ENCODE results near the gene CTDSPL2.

CTDSPL2 gene

GRCh38 chr15:44426975-44427755 lies at the start of gene CTDSPL2:
TSS of gene CTDSPL2 (plus strand) at chr15:44427629. CDS start at chr15:44459015, 31,386 bp downstream.
- Mint-ChIP-seq H3K9me3 (no peaks in the 10 kb centered on the region), H3K27ac (peak within 1 kb of the TSS; percentile 98), H3K27me3 (no peaks in the 10 kb centered on the region), H3K4me1 (ENCODE audit: low read depth) (peaks cover 48% of the 10 kb centered on the region), H3K36me3 (ENCODE audit: low read depth) (peaks cover 20% of the 10 kb centered on the region), H3K4me3 (peak within 1 kb of the TSS; percentile 94)

GRCh38 chr15:44381236-44381635 lies 46.2 kb upstream of the CTDSPL2 start:
- H3K4me1 Mint-ChIP-seq (ENCODE audit: low read depth), result peaks cover 9% of the 10 kb centered on the region
- no peaks in the 10 kb centered on the region for H3K27me3 Mint-ChIP-seq
- no peak overlapping the region for H3K27ac Mint-ChIP-seq
- peaks cover 35% of the 10 kb centered on the region for H3K36me3 Mint-ChIP-seq (ENCODE audit: low read depth)
- no peaks in the 10 kb centered on the region for H3K9me3 Mint-ChIP-seq
- no peak overlapping the region for H3K4me3 Mint-ChIP-seq

- no peaks in the 10 kb centered on the region for H3K27me3 Mint-ChIP-seq
- no peaks in the 10 kb centered on the region for H3K9me3 Mint-ChIP-seq
- peak overlapping the region; percentile 63 for H3K27ac Mint-ChIP-seq
Observed at GRCh38 chr15:44385344-44385942, 42.0 kb upstream of the CTDSPL2 start.

GRCh38 chr15:44394062-44394461 lies 33.4 kb upstream of the CTDSPL2 start:
- no peaks in the 10 kb centered on the region for H3K9me3 Mint-ChIP-seq
- peaks cover 3% of the 10 kb centered on the region for H3K4me1 Mint-ChIP-seq (ENCODE audit: low read depth)
- H3K36me3 Mint-ChIP-seq (ENCODE audit: low read depth), result peaks cover 4% of the 10 kb centered on the region
- no peaks in the 10 kb centered on the region for H3K27me3 Mint-ChIP-seq
- no peak overlapping the region for H3K4me3 Mint-ChIP-seq
- no peak overlapping the region for H3K27ac Mint-ChIP-seq

More at GRCh38 chr15:44385344-44385942, 42.0 kb upstream of the CTDSPL2 start:
- peaks cover 9% of the 10 kb centered on the region for H3K4me1 Mint-ChIP-seq (ENCODE audit: low read depth)
- H3K4me3 Mint-ChIP-seq, result no peak overlapping the region
- H3K36me3 Mint-ChIP-seq (ENCODE audit: low read depth), result peaks cover 27% of the 10 kb centered on the region

- H3K27me3 Mint-ChIP-seq, result no peaks in the 10 kb centered on the region
- H3K36me3 Mint-ChIP-seq (ENCODE audit: low read depth), result peaks cover 4% of the 10 kb centered on the region
- H3K9me3 Mint-ChIP-seq, result no peaks in the 10 kb centered on the region
- H3K4me3 Mint-ChIP-seq, result no peak overlapping the region
- H3K4me1 Mint-ChIP-seq (ENCODE audit: low read depth), result peaks cover 3% of the 10 kb centered on the region
- no peak overlapping the region for H3K27ac Mint-ChIP-seq
Observed at GRCh38 chr15:44394562-44394961, 32.9 kb upstream of the CTDSPL2 start.

- no peak overlapping the region for H3K27ac Mint-ChIP-seq
- H3K36me3 Mint-ChIP-seq (ENCODE audit: low read depth), result peaks cover 7% of the 10 kb centered on the region
- peaks cover 3% of the 10 kb centered on the region for H3K4me1 Mint-ChIP-seq (ENCODE audit: low read depth)
- no peaks in the 10 kb centered on the region for H3K9me3 Mint-ChIP-seq
- no peak overlapping the region for H3K4me3 Mint-ChIP-seq
- H3K27me3 Mint-ChIP-seq, result no peaks in the 10 kb centered on the region
Observed at GRCh38 chr15:44397869-44398268, 29.6 kb upstream of the CTDSPL2 start.

- Mint-ChIP-seq H3K36me3 (ENCODE audit: low read depth) (peaks cover 21% of the 10 kb centered on the region), H3K27me3 (no peaks in the 10 kb centered on the region), H3K9me3 (no peaks in the 10 kb centered on the region), H3K4me3 (no peak overlapping the region), H3K4me1 (ENCODE audit: low read depth) (no peaks in the 10 kb centered on the region), H3K27ac (no peak overlapping the region)
Observed at GRCh38 chr15:44414001-44414400, 13.4 kb upstream of the CTDSPL2 start.

GRCh38 chr15:44427756-44428724 lies 611 bp downstream of the CTDSPL2 start:
- Mint-ChIP-seq H3K27ac (peak overlapping the region; percentile 98), H3K4me1 (ENCODE audit: low read depth) (peaks cover 48% of the 10 kb centered on the region), H3K9me3 (no peaks in the 10 kb centered on the region), H3K27me3 (no peaks in the 10 kb centered on the region), H3K4me3 (peak overlapping the region; percentile 94), H3K36me3 (ENCODE audit: low read depth) (peaks cover 25% of the 10 kb centered on the region)

- no peak overlapping the region for H3K4me3 Mint-ChIP-seq
Observed at GRCh38 chr15:44435893-44436667, 8.7 kb downstream of the CTDSPL2 start.

GRCh38 chr15:44438402-44438801 lies 11.0 kb downstream of the CTDSPL2 start:
- no peaks in the 10 kb centered on the region for H3K27me3 Mint-ChIP-seq
- H3K9me3 Mint-ChIP-seq, result no peaks in the 10 kb centered on the region
- peak overlapping the region; percentile 26 for H3K27ac Mint-ChIP-seq
- H3K4me3 Mint-ChIP-seq, result no peak overlapping the region
- peaks cover 58% of the 10 kb centered on the region for H3K36me3 Mint-ChIP-seq (ENCODE audit: low read depth)
- H3K4me1 Mint-ChIP-seq (ENCODE audit: low read depth), result peaks cover 61% of the 10 kb centered on the region

More at GRCh38 chr15:44435893-44436667, 8.7 kb downstream of the CTDSPL2 start:
- Mint-ChIP-seq H3K4me1 (ENCODE audit: low read depth) (peaks cover 60% of the 10 kb centered on the region), H3K36me3 (ENCODE audit: low read depth) (peaks cover 58% of the 10 kb centered on the region), H3K27ac (peak overlapping the region; percentile 72), H3K9me3 (no peaks in the 10 kb centered on the region), H3K27me3 (no peaks in the 10 kb centered on the region)

GRCh38 chr15:44441095-44441501 lies 13.7 kb downstream of the CTDSPL2 start:
- Mint-ChIP-seq H3K4me1 (ENCODE audit: low read depth) (peaks cover 52% of the 10 kb centered on the region), H3K36me3 (ENCODE audit: low read depth) (peaks cover 59% of the 10 kb centered on the region), H3K9me3 (no peaks in the 10 kb centered on the region), H3K27me3 (no peaks in the 10 kb centered on the region), H3K27ac (no peak overlapping the region), H3K4me3 (no peak overlapping the region)

GRCh38 chr15:44443515-44443914 lies 16.1 kb downstream of the CTDSPL2 start:
- no peak overlapping the region for H3K4me3 Mint-ChIP-seq
- H3K27ac Mint-ChIP-seq, result no peak overlapping the region
- H3K4me1 Mint-ChIP-seq (ENCODE audit: low read depth), result peaks cover 46% of the 10 kb centered on the region
- peaks cover 62% of the 10 kb centered on the region for H3K36me3 Mint-ChIP-seq (ENCODE audit: low read depth)
- no peaks in the 10 kb centered on the region for H3K27me3 Mint-ChIP-seq
- H3K9me3 Mint-ChIP-seq, result no peaks in the 10 kb centered on the region

GRCh38 chr15:44447772-44448376 lies 20.4 kb downstream of the CTDSPL2 start:
- H3K4me3 Mint-ChIP-seq, result no peak overlapping the region
- no peak overlapping the region for H3K27ac Mint-ChIP-seq
- no peaks in the 10 kb centered on the region for H3K27me3 Mint-ChIP-seq
- peaks cover 55% of the 10 kb centered on the region for H3K4me1 Mint-ChIP-seq (ENCODE audit: low read depth)
- peaks cover 46% of the 10 kb centered on the region for H3K36me3 Mint-ChIP-seq (ENCODE audit: low read depth)
- no peaks in the 10 kb centered on the region for H3K9me3 Mint-ChIP-seq

- H3K9me3 Mint-ChIP-seq, result no peaks in the 10 kb centered on the region
- peaks cover 43% of the 10 kb centered on the region for H3K36me3 Mint-ChIP-seq (ENCODE audit: low read depth)
- H3K27ac Mint-ChIP-seq, result peak overlapping the region; percentile 21
- H3K4me3 Mint-ChIP-seq, result no peak overlapping the region
- H3K27me3 Mint-ChIP-seq, result no peaks in the 10 kb centered on the region
- H3K4me1 Mint-ChIP-seq (ENCODE audit: low read depth), result peaks cover 68% of the 10 kb centered on the region
Observed at GRCh38 chr15:44450172-44450571, 22.7 kb downstream of the CTDSPL2 start.
